GM19395 (cell line): ENCODE data around the gene CASKIN1.

Experiments
- ATAC-seq: cut with Tn5 transposase; IDR thresholded peaks from one replicate; pipeline ENCODE4 v1.9.1; 2021; ENCODE audit warnings: mild to moderate bottlenecking, moderate library complexity; ENCODE audit not compliant: unreplicated experiment

CASKIN1 gene

DNA sequence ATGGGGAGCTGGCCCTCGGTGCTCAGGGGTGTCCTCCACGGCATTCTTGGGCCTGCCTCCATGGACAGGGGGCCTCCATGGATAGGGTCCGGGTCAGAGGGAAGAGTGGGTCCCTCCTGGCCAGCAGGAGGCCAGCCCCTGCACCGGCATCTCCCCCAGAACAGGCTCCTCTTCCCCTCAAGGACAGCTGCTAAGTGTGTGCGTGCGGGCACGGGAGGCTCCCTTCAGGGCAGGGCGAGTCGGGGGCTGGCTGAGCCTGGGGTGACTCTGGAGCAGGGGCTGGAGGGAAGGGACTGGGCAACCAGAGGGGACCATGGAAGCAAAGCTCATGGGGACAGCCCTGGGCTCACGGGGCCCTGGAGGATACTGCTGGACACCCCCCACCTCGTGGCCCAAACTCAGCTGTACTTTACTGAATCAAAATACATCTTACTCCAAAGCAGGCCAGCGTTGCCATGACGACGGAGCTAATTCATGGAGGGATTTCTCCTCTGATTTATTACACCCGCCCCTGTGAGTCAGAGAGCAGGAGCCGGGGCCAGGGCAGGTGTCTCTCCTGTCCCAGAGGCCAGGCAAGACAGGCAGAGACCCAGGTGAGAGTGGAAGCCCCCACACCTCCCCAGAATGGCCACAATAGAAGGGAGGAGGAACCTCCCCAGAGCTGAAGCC lies 2.1 kb downstream of the CASKIN1 start:
- ATAC-seq, result no peak

DNA sequence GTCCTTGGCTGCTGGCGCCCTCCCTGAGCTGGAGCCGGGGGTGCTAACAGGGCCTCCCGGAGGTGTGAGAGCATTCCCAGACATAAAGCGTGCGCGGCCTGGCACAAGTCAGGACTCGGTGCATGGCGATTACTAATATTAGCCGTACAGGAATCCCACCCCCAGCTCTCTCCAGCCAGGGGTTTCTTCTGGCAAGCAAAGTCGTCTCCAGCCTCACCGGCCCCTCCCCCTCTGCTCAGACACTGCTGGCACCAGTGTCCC lies 5.0 kb downstream of the CASKIN1 start:
- no peak for ATAC-seq

DNA sequence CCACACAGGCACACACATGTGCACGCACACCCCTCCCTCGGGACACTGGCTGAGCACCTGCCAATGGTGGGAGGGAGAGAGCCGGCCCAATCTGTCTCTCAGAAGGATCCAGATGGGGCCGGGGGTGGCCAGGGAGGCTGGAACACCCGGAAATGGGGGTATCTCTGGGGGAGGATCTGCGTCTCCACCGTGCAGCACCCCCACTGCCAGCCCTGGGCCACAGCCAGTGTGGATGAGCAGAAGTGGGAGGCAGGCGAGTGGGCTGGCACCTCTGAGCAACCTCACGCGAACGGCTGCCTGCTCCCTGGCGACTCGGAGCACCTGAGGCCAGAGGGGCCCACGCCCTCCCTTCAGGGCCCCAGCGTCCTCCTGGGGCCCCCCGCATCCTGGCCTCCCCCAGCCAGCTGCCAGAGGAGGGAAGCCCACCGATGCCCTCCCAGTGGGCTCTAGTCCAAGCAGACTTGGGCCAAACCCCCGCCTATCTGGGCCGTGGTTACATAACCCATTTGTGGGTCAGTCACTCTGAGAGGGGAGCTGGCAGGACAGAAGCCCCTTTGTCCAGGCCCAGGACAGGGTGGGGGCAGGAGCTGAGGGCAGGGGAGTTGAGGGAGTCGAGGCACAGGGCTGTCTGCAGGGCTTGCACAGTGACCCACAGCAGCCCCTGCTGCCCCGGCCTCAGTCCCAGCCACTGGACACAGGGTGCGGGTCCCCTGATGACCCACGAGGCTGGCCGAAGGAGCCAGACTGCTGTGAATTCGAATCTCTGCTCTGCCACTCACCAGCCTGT lies 5.6 kb downstream of the CASKIN1 start:
- ATAC-seq, result no peak

DNA sequence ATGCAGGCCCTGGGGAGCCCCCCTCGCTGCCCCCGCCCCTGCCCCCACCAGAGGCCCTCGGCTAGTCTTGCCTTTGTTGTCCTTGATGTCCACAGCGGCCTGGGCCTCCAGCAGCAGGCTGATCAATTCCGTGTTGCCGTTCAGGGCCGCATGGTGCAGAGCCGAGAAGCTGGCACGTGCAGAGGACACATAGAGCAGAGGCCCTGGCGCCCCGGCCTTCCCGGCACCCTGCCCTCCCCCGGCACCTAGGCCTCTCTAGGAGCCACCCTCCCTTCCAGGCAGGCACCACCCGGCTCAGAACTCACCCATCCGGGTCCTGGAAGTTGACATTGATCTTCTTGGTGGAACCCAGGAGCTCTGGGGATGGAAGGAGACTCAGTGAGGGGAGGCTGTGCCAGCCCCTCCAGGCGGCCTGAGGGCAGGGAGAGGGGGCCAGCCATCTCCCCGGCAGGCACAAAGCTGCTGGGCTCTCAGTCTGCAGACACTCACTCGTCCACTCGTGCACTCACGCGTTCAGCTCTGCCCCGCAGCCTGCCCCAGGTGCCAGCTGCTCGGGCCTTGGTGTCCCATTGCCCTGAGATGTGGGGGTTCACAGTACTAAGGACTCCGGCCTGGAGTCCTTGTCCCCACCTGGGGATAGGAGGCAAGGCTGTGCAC lies 6.3 kb downstream of the CASKIN1 start:
- ATAC-seq, result no peak

DNA sequence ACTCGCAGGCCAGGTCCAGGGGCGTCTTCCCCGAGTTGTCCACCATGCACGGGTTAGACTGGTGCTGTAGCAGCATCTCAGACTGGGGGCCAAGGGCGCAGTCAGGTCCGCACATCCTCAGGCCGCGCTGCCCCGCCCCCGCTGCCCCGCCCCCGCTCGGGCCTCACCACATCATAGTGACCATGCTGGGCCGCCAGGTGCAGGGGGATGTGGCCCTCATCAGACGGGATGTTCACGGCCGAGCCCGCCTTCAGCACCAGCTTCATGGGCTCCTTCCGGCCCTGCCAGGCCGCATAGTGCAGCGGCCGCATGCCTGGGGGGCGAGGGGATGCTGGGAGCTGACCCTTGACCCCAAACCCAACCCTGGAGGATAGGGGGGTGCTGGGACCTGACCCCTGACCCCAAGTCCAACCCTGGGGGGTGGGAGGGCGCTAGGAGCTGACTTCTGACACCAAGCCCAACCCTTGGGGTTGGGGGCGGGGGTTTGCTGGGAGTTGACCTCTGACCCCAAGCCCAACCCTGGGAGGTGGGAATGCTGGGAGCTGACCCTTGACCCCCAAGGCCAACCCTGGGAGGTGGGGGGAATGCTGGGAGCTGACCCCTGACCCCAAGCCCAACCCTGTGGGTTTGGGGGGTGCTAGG lies 7.0 kb downstream of the CASKIN1 start:
- no peak for ATAC-seq

DNA sequence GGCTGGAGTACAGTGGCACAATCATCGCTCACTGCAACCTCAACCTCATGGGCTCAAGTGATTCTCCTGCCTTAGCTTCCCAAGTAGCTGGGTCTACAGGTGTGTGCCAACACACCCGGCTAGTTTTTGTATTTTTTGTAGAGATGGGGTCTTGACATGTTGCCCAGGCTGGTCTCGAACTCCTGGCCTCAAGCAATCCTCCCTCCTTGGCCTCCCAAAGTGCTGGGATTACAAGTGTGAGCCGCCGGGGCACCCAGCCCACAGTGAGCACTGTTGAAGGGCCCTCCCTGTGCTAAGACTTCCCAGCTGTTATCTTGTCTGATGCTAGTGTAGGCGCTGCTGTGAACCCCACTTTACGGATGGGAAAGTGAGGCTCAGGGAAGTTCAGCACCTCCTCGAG lies 8.0 kb downstream of the CASKIN1 start:
- no peak for ATAC-seq

DNA sequence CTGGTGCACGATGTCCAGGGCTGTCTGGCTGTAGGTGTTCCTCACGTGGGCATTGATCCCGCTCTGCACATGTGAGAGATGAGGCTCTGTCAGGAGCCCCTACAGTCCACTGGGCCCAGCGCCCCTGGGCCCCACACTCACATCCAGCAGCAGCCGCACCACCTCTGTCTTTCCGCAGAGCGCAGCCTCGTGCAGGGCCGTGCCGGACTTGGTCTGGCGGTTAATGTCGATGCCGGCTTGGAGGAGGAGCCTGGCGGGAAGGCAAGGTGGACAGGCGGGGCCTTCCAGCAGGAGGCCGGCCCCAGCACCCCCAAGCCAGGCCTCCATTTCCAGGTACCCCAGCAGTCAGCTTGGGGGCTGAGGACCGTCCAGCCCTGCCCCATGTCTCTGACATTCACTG lies 9.2 kb downstream of the CASKIN1 start:
- ATAC-seq, result no peak

DNA sequence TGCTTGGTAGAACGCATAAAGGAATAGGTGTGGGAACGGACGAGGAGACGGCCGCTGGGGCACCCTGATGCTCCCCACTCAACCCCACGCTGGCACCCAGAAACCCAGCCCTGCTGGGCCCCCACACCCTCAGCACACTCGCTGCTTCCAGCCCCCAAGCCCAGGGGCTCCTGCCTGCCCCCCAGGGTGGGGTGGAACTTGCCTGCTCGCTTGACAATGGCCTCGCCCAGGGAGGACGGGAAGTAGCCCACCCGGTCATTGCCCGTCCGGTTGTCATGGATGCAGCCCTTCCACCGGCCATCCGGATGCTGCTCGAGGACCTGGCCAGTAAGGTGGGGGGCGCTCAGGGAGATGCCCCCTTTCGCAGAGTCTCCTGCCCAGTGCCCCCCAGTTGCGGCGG lies 9.9 kb downstream of the CASKIN1 start:
- no peak for ATAC-seq

DNA sequence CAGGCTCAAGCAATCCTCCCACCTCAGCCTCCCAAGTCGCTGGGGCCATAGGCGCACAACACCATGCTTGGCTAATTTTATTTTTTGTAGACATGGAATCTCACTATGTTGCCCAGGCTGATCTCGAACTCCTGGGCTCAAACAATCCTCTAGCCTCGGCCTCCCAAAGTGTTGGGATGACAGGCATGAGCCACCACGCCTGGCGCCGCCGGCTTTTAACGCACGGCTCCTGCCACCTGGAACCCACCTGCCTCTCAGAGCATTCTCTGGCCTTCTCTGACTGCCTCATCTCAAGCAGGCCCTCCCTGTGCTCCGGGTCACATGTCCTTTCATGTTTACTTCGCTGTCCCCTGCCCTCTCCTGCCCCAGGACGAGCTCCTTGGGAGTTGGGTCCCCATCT lies 10.3 kb downstream of the CASKIN1 start:
- no peak for ATAC-seq

DNA sequence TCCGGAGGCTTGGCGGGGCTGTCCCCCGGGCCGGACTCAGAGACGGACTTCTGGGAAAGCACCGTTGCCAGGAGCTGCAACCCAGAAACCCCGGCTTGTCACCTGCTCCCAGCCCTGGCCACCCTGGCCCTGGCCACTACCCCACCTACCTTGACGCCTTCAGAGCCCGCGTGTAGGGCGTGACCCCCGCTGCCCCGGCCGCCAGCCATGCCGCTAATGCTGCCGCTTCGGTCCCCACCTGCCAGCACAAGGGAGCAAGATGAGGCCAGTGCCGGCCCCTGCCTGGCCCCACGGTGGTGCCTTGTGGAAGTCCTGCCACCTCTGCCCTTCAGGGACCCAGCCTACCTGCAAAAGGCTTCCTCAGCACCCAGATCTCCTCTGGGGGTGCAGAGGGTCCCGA lies 11.4 kb downstream of the CASKIN1 start:
- ATAC-seq, result no peak

DNA sequence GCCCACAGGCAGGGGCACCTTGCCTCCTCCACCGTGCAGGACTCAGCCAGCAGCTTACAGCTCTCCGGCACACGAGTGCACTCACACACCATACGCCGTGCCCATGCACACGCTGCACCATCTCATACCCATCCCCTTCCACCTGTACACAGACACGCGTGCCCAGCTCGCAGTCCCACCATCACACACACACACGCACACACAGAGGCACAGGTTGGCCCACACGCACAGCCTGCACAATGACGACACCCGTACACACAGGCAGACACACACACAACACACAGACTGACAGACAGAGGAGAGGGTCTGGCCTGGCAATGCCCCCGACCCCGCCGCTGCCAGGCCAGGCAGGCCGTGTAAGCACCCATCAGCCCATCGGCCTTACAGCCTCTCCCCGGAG lies 12.1 kb downstream of the CASKIN1 start:
- no peak for ATAC-seq

DNA sequence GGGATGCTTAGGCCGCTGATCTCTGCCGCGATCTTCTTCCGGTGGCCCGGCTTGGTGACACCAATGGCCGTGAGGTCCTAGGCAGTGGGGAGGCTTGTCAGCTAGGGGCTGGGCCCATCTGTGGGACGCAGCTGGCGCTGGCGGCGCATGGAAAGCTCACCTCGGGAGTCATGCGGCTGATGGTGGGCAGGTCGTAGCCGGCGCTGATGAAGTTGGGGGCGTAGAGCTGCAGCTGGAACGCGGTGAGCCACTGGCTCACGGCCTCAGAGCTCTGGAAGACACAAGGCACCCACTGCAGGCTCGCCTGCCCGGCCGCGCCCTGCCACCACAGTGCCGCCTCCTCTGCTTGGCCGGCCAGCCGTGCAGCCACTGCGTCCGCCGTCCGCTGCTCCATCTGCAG lies 12.7 kb downstream of the CASKIN1 start:
- no peak for ATAC-seq

DNA sequence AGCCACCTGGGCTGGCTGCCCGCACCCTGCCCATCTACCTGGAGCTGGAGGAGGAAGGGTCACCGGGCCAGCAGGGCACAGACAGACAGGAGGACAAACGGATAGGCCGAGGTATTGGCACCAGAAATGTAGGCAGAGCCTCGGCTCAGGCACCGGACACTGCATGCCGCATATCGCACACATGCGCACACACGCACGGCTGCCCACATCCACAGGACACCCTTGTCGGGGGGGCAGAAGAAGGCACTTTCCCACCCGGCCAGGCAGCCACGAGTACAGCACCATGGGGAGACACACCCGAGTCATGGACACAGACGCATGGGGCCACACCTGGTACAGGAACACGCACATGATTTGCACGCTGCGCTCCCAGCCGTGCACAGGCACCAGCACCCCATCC lies 14.5 kb downstream of the CASKIN1 start:
- no peak for ATAC-seq

DNA sequence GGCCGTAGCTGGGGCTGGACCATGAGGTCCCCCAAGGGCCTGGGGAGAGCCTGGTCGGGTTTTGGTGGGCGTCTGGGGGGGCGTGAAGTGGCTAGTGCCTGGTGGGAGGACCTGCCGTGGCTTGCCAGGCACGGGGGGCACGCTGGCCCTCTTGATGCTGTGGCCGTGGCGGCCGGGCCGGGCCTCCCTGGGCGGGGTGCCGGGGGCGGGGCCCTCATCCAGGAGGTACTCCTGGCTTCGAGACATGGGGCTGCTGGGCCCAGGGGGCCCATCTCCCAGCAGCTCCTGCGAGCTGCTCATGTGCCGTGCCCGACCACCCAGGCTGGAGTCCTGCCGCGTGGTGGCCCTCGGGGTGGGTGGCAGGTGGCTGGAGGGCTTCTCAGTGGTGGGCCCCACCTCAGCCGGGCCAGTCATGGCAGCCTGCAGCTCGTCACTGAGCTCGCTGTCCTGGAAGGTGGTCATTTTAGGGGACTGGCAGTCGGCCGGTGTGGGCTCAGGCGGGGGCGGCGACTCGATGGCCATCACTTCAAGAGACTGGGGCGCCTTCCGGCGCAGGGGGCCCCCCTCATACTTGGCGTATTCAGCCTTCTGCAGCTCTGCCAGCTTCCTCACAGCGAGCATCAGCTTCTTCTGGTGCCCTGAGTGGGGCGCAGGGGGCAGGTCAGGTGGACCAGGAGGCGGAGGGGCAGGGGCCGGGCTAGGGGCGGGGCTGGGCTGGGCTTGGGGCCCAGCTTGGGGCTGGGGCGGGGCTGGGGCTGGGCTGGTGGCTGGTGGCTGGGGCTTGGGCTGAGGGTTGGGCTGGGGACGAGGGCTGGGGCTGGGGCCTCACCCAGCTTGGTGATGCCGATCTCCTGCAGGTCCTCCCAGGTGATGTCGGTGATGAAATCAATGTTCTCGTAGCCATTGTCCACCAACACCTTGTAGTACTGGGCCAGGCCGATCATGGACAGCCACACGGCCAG lies 15.2 kb downstream of the CASKIN1 start:
- ATAC-seq, result no peak

DNA sequence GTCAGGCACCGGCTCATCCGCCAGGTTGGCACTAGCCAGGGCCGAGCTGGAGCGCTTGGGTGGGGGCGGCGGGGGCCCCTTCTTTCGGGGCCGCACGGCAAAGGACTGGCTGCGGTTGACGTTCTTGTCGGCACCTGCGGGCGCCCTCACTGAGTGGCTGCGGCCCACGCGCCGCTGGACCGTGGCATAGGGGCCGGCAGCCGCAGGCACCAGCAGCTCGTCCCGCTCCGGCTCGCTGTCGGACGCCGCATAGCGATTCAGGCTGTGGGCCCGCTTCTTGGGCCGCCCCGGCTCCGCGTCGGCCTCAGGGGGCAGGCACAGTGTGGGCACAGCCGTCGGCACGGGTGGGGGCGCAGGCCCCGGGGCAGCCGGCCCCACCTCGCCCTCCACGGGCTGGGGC lies 15.9 kb downstream of the CASKIN1 start:
- ATAC-seq, result no peak

DNA sequence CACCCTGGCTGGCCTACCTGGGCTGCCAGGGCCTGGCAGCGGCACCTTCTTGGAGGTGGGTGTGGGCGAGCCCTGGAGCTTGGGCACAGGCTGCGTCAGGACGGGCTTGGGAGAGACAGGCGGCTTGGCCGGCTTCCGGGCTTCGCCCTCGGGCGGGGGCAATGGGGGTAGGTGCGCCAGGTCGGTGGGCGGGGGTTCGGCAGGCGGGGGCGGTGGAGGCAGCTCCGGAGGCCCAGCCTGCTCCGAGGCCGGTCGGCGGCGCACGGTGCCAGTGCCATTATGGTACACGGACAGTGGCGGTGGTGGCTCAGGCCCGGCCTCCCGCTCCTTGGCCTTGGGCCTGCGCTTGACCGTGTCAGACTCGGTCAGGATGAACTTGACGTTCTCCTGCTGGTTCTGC lies 16.8 kb downstream of the CASKIN1 start:
- no peak for ATAC-seq

DNA sequence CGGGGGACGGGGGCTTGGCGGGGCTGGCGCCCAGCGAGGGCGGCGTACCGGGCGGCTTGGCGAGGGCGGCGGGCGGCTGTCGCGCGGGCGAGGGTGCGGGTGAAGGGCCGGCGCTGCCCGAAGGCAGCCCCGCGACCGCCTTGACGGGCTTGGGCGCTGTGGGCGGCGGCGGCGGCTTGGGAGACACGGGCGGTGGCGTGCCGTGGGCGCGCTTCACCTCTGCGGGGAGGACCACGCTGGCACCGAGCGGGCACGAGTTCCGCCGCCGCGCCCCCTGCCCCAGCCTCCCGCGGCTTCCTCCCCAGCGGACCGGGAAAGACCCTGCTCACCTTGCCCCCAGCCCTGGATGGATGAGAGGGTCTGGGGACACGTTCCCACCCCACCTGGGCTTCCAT lies 17.3 kb downstream of the CASKIN1 start:
- no peak for ATAC-seq

DNA sequence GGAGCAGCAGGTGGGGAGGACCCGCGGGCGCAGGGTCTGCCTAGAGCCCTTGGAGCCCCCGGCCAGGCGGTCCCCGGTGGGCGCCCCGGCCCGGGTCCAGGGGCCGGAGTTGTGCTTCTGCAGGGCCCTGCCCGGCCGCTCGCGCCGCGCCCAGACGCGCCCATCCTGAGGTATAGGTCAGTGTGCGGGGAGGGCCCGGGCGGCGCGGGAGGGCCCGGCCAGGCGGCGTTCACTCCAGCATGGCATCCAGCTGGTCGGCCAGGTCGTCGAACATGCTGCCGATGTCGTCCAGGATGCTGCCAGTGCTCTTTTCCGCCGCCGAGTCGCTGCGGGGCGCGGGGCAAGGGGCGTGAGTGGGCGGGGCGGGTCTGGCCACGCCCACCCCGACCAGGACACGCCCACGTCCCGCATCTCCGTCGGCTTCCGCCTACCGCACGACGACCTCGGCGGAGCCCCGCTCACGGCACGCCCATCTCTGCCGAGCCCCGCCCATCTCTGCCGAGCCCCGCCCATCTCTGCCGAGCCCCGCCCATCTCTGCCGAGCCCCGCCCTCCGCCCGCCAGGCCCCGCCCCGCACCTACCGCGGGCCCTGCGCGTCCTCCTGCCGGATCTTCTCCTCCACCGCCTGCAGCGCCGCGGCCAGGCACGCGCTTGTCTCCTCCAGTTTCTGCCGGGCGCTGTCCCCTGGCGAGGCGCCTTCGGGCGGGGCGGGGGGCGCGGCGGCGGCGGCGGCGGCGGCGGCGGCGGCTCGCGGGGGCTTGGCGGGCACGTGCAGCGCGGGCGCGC lies 17.9 kb downstream of the CASKIN1 start:
- ATAC-seq, result no peak

DNA sequence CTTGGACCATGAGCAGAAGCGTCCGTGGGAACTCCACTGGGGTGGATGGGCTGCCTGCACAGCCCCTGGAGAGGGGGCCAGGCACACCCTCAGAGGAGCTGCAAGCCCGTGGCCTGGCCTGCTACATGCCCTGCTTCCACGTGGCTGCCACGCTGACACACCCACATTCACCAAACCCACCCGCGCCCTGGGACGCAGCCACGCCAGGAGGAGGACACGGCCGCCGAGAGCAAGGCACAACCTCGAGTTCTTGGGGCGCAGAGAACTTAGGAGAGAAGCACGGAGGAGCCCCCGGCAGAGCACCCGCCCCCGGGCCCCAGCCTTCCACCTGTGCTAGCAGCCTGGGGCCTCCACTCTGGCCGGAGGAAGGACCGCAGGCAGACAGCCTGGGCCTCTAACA lies 18.8 kb downstream of the CASKIN1 start:
- ATAC-seq, result no peak

DNA sequence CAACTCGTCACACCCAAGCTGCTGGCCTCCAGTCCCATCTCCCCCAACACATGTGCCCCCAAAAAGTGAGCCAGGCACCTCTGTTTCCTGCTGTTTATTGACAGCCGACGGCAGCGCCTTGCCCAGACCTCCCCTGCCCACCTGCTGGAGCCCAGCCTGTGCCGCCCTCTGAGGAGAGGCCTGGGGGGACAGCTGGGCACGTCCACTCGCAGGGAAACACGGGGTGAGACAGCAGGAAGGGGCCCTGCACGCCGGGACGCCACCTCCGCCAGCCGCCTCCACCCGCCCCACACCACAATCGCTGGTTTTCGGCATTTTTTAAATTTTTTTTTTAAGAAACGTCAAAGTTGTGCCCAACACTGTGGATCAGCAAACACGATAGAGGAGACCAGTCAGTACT lies 19.3 kb downstream of the CASKIN1 start:
- no peak for ATAC-seq
